Subcutaneous adipose tissue (tissue), 4 donors: ENCODE results near the gene MAP3K5. TPM values are rescaled to one million over a fixed set of nuclear protein-coding genes. Genes with fewer than 3 reads are reported as not detected.

Experiments
- CTCF ChIP-seq: fragments of 450-650 bp; IDR thresholded peaks from one replicate; pipeline ENCODE4 v1.5.1; 2016; ENCODE audit warnings: low read depth, mild to moderate bottlenecking, control low read depth, antibody characterized with exemption, moderate library complexity
- total RNA-seq, 4 donors: library from RNA; depleted of rRNA; stranded (reverse); fragments of >200 nt; gene quantifications; one replicate each; pipeline ENCODE4 v1.1.0, GENCODE V29; 2016

Gene MAP3K5
- total RNA-seq, 4 donors from 2014 or later: 20.9 to 44.0 (median 37.1) TPM

GRCh38 chr6:136591617-136592016 lies 200.7 kb downstream of the MAP3K5 start:
- no peak for TF ChIP-seq CTCF

DNA sequence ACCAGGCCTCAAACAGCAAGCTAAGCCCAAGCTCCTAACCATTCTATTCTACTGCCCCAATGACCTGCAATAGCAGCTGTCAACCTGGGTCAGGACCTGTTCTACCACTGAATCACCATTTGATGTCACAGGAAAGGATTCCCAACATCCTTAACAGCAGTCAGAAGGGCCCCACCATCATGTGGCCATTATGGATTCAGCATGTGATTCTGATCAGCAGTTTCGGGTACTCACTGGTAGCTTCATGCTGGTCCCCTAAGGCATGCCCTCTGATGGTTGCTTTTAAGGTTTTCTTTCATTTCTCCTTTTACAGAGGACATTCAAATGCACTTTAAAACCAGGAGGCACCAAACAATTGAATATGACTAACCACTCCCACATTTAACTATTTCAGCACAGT lies 204.8 kb downstream of the MAP3K5 start:
- TF ChIP-seq CTCF: no peak

- TF ChIP-seq CTCF: no peak
Measured at GRCh38 chr6:136586295-136586694, 206.0 kb downstream of the MAP3K5 start.

DNA sequence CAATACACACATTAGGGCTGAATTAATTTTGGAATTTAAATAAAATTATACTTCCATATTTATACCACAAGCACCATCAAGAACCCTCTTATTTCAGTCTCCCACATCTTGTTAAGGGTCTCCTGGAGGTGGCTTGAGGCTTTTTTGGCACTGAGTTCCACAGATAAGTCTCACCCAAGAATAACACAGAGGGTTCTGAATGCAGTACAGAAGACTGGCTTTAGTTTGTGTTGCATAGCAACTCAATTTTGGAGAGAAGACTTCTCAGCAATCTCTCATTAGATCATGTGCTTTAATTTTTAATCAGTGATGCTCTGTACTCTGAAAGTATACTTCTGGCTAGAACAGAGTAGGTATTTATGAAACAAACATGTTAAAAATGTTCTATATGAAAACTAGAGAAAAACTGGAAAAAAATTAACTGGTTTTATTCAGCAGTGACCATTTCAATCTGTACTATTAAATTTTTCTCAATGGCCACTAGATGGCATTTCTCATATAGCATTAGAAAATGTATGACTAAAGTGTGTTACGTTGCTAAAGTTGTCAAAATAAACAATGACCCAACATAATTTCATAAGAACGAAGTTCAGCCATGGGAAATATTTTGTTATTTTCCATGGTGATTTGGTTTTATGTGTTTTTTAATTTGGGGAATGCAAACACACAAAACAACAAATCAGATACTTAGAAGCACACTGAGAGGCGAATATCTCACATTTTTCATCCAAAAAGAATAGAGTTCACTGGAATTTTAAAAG lies 209.4 kb downstream of the MAP3K5 start:
- no peak for TF ChIP-seq CTCF

GRCh38 chr6:136579800-136580199 lies 212.5 kb downstream of the MAP3K5 start:
- TF ChIP-seq CTCF: no peak

- no peak for TF ChIP-seq CTCF
Measured at GRCh38 chr6:136576821-136577220, 215.5 kb downstream of the MAP3K5 start.

DNA sequence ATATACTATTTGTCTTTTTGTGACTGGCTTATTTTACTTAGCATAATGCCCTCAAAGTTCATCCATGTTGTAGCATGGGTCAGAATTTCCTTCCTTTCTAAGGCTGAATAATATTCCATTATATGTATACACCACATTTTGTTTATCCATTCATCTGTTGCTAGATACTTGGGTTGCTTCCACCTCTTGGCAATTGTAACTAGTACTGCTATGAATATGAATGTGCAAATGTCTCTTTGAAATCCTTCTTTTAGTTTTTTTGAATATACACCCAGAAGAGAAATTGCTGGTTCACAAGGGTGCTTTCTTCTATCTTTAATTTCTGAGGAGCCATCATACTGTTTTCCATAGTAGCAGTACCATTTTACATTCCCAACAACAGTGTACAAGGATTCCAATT lies 220.8 kb downstream of the MAP3K5 start:
- no peak for TF ChIP-seq CTCF
